ENCODE measurements around the gene RAB34.

- TF ChIP-seq CTCF (IDR thresholded peaks at IDR 0.05) = no peak
- no peak for TF ChIP-seq REST (IDR thresholded peaks at IDR 0.05; ENCODE audit: insufficient read depth in 1 of 2, low read depth in 2 of 2, low read length in 1 of 2)
- no peak for TF ChIP-seq POLR2AphosphoS5 (IDR thresholded peaks at IDR 0.05; ENCODE audit: low read depth, low read length)
- TF ChIP-seq SIN3A (IDR thresholded peaks at IDR 0.05; ENCODE audit: borderline replicate concordance, insufficient read depth, low read depth, low read length) = no peak
- TF ChIP-seq TCF7L2 (IDR thresholded peaks at IDR 0.05; ENCODE audit: low read depth, low read length) = no peak
Measured at GRCh38 chr17:28684963-28685362, 32.7 kb downstream of the RAB34 start.
